Loucy (cell line): ENCODE results near the gene TCEANC.

Source experiments
- H2AFZ ChIP-seq: fragments of 200-600 bp; sonication (generic); 2 replicates; pipeline ENCODE4 v1.6.0; 2016; ENCODE audit warnings: antibody characterized with exemption, mild to moderate bottlenecking, low read length, moderate library complexity
- H3F3A ChIP-seq: fragments of 200-600 bp; 2 replicates; pipeline ENCODE4 v1.6.0; 2016; ENCODE audit warnings: antibody characterized with exemption, low read depth, mild to moderate bottlenecking
- H3K27me3 ChIP-seq: fragments of 200-600 bp; sonication (generic); 2 replicates; pipeline ENCODE4 v1.6.1; 2014; ENCODE audit warnings: low read length, mild to moderate bottlenecking; ENCODE audit not compliant: insufficient read depth, poor library complexity, severe bottlenecking
- H3K36me3 ChIP-seq: fragments of 200-600 bp; sonication (generic); 2 replicates; pipeline ENCODE4 v1.6.1; 2016; ENCODE audit warnings: low read length; ENCODE audit not compliant: insufficient read depth
- H3K4me1 ChIP-seq: fragments of 200-600 bp; sonication (generic); 2 replicates; pipeline ENCODE4 v1.5.1; 2014; ENCODE audit warnings: low read length, mild to moderate bottlenecking; ENCODE audit not compliant: insufficient read depth, poor library complexity, severe bottlenecking
- H3K4me2 ChIP-seq: fragments of 200-600 bp; sonication (generic); 2 replicates; pipeline ENCODE4 v1.6.0; 2014; ENCODE audit warnings: antibody characterized with exemption, low read length, low read depth, mild to moderate bottlenecking; ENCODE audit not compliant: poor library complexity, severe bottlenecking
- H3K4me3 ChIP-seq: fragments of 200-600 bp; sonication (generic); 2 replicates; pipeline ENCODE4 v1.5.1; 2014; ENCODE audit warnings: low read length, mild to moderate bottlenecking, mixed read lengths; ENCODE audit not compliant: poor library complexity, severe bottlenecking
- H3K79me2 ChIP-seq: fragments of 200-600 bp; sonication (generic); 2 replicates; pipeline ENCODE4 v1.6.1; 2014; ENCODE audit warnings: low read length; ENCODE audit not compliant: insufficient read depth
- H3K9ac ChIP-seq: fragments of 200-600 bp; sonication (generic); 2 replicates; pipeline ENCODE4 v1.6.0; 2014; ENCODE audit warnings: mild to moderate bottlenecking, low read depth, low read length, moderate library complexity; ENCODE audit not compliant: poor library complexity, severe bottlenecking
- H3K9me2 ChIP-seq: fragments of 200-600 bp; sonication (generic); replicated peaks from 2 replicates; pipeline ENCODE4 v1.6.1; 2016; ENCODE audit warnings: low read depth, low read length, mixed read lengths
- H3K9me3 ChIP-seq: fragments of 200-600 bp; sonication (generic); 2 replicates; pipeline ENCODE4 v1.6.1; 2014; ENCODE audit warnings: mild to moderate bottlenecking, antibody characterized with exemption, low read length, low read depth; ENCODE audit not compliant: insufficient read depth
- H4K20me1 ChIP-seq: fragments of 200-600 bp; sonication (generic); 2 replicates; pipeline ENCODE4 v1.6.0; 2014; ENCODE audit warnings: antibody characterized with exemption, low read length, mild to moderate bottlenecking; ENCODE audit not compliant: insufficient read depth, poor library complexity, severe bottlenecking
- CTCF ChIP-seq: fragments of 200-600 bp; sonication (generic); conservative IDR thresholded peaks from 2 replicates; pipeline ENCODE4 v1.5.1; 2014; ENCODE audit warnings: mild to moderate bottlenecking, antibody characterized with exemption, low read length
- EZH2phosphoT487 ChIP-seq: fragments of 200-600 bp; IDR thresholded peaks from 2 replicates; pipeline ENCODE4 v1.6.1; 2018; ENCODE audit warnings: antibody characterized with exemption, mild to moderate bottlenecking, moderate library complexity, borderline replicate concordance

The TCEANC gene

GRCh38 chrX:13681595-13681994 lies 28.7 kb downstream of the TCEANC start:
- Histone ChIP-seq H3F3A (no peaks in the 10 kb centered on the region), H3K27me3 (no peaks in the 10 kb centered on the region)

DNA sequence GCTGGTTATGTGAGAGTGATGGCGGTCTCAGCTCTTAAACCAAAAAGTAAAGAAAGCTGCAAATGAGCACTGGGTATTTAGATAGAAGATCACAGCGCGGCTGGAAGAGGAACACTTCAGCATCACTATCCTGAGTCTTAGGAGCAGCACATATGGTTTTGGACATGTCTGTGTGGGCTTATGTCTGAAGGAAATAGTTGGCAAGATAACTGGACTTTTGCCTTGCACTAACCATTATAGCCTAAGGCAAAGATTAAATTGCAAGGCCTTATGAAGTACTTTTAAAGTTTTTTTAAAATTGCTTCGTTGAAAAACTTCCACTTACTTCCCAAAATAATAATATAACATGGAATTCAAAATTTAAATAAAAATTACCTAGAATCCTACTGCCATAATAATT lies 31.4 kb downstream of the TCEANC start:
- Histone ChIP-seq H3K9me2 (no peaks in the 10 kb centered on the region), H3K9ac (no peak overlapping the region), H3K36me3 (no peaks in the 10 kb centered on the region), H3F3A (no peaks in the 10 kb centered on the region), H4K20me1 (no peaks in the 10 kb centered on the region), H3K27me3 (no peaks in the 10 kb centered on the region), H3K4me3 (no peak overlapping the region), H3K79me2 (peaks cover 5% of the 10 kb centered on the region), H3K9me3 (no peaks in the 10 kb centered on the region), H3K4me1 (peaks cover 14% of the 10 kb centered on the region), H3K4me2 (no peak overlapping the region), H2AFZ (no peak overlapping the region)
- no peak for TF ChIP-seq EZH2phosphoT487
- no peak for TF ChIP-seq CTCF

More at GRCh38 chrX:13681595-13681994, 28.7 kb downstream of the TCEANC start:
- peaks cover 9% of the 10 kb centered on the region for H3K4me1 ChIP-seq
- H3K9ac ChIP-seq, result no peak overlapping the region
- H3K79me2 ChIP-seq, result no peaks in the 10 kb centered on the region
- no peaks in the 10 kb centered on the region for H3K9me2 ChIP-seq
- no peaks in the 10 kb centered on the region for H3K9me3 ChIP-seq
- no peak overlapping the region for H2AFZ ChIP-seq
- H4K20me1 ChIP-seq, result no peaks in the 10 kb centered on the region
- no peak overlapping the region for H3K4me2 ChIP-seq
- H3K36me3 ChIP-seq, result no peaks in the 10 kb centered on the region
- TF ChIP-seq CTCF (no peak), EZH2phosphoT487 (no peak)
- H3K4me3 ChIP-seq, result no peak overlapping the region

DNA sequence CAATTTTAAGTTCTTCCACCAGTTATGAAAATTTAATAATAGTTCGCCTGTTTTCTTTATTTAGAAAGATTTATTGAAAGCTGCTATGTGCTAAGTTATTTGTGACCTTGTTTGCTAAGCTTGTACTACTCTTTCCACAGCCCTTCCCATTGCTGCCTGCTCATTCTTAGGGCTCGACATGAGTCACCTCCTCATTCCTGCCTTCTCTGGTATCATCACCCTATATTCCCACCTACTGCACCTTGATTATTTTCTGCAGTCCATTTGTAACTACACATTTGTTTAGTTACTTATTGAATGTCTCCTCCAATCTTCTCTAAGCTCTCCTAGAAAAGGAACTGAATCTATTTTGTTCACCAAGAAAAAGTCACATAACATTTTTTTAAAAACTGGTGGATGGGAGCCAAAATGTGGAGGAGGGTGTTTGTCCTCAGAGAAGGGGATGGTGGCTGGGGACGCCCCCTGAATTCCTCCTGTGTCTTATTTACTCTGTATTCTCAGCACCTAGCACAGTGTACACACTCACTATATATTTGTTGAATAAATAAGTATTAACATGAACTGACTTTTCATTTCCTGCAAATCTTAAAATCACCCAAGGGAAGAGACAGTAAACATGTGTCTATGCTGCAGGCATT lies 32.3 kb downstream of the TCEANC start:
- no peaks in the 10 kb centered on the region for H3K9me3 ChIP-seq
- no peaks in the 10 kb centered on the region for H3K27me3 ChIP-seq
- no peaks in the 10 kb centered on the region for H4K20me1 ChIP-seq
- H3F3A ChIP-seq, result no peaks in the 10 kb centered on the region
- H3K9me2 ChIP-seq, result no peaks in the 10 kb centered on the region
- H3K36me3 ChIP-seq, result no peaks in the 10 kb centered on the region
- no peak overlapping the region for H3K4me2 ChIP-seq
- H3K4me1 ChIP-seq, result peaks cover 11% of the 10 kb centered on the region
- no peak for TF ChIP-seq EZH2phosphoT487
- TF ChIP-seq CTCF, result no peak
- H3K79me2 ChIP-seq, result peaks cover 14% of the 10 kb centered on the region
- no peak overlapping the region for H3K4me3 ChIP-seq
- no peak overlapping the region for H3K9ac ChIP-seq
- H2AFZ ChIP-seq, result no peak overlapping the region
